ENCODE measurements around the gene EMILIN1. TPM values are rescaled to one million over a fixed set of nuclear protein-coding genes. Genes with fewer than 3 reads are reported as not detected.
A peak's percentile ranks its signal among the peaks of the same experiment; 100 is the strongest.

Gene EMILIN1
- total RNA-seq: 10 to 100 TPM in 5 of 6 experiments, 1 to 10 TPM in 1; 7.2 to 26.1 (median 21.0) TPM
- long read RNA-seq: 0 reads

DNA sequence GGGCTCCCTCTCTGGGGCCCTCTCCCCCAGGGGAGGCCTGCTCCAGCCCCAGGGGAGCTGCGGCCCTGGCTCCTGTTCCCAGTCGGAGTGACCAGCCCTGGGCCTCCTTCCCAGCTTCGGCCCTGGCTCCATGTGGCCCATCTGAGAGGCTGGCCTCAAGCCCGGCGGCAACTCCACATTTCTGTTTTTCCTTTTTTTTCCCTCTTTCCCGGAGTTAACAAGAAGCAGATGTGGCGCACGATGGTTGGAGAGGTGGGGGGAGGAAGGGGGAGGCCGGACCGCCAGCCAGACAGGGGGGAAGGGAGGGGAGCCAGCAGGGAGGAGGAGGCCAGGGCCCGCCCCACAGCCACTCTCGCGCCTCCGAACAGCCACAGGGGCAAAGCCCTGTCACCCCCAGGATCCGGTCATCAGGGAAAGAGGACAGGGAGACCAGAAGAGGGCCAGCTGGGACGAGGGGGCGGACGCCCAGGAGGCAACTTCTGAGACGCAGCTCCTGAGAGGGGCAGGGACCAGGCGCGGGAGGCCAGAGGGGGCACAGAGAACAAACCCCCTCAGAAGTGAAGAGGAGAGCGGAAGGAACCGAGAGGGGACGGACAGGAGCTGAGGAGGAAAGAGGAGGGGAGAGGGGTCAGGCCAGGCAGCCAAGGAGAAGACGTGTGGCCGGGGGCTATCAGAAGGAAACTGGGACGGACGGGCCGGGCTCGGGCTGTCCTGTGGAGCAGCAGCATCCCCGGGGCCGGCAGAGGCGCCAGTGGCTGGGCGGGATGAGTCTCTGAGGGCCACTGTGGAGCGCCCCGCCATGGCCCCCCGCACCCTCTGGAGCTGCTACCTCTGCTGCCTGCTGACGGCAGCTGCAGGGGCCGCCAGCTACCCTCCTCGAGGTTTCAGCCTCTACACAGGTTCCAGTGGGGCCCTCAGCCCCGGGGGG is at the start of gene EMILIN1:
Gene EMILIN1, plus strand, starts transcription at position 349 of the 928 bp plus-strand sequence. Its CDS starts 451 bp downstream, at position 800.
- intact Hi-C loops (cut with DNase I): loop anchor here in 1 of 2 donors (10.0 kb wide), 1 partner anchor 114 kb away; no protein-coding TSS in a partner anchor
- DNase-seq: peak in 1 of 3 donors; percentile 68
- 48% methylated on average over 11 of the region's 41 CpGs for WGBS (ENCODE audit: insufficient coverage, low coverage, low lambda C conversion rate, missing lambda C conversion rate)
- Histone ChIP-seq H3K4me3 (peak within 1 kb of the TSS; percentile 21 to 39 (median 35)), H3K27ac (peak within 1 kb of the TSS; percentile 50 to 55 (median 53)), H3K4me1 (peaks cover 0 to 9% (median 4%) of the 10 kb centered on the region in 4 donors), H3K27me3 (no peaks in the 10 kb centered on the region), H3K9me3 (no peaks in the 10 kb centered on the region), H3K36me3 (no peaks in the 10 kb centered on the region)
- peak; percentile 16 to 36 (median 20) for ATAC-seq
- TF ChIP-seq POLR2A (IDR thresholded peaks at IDR 0.05): no peak
- TF ChIP-seq, protein P1, sequence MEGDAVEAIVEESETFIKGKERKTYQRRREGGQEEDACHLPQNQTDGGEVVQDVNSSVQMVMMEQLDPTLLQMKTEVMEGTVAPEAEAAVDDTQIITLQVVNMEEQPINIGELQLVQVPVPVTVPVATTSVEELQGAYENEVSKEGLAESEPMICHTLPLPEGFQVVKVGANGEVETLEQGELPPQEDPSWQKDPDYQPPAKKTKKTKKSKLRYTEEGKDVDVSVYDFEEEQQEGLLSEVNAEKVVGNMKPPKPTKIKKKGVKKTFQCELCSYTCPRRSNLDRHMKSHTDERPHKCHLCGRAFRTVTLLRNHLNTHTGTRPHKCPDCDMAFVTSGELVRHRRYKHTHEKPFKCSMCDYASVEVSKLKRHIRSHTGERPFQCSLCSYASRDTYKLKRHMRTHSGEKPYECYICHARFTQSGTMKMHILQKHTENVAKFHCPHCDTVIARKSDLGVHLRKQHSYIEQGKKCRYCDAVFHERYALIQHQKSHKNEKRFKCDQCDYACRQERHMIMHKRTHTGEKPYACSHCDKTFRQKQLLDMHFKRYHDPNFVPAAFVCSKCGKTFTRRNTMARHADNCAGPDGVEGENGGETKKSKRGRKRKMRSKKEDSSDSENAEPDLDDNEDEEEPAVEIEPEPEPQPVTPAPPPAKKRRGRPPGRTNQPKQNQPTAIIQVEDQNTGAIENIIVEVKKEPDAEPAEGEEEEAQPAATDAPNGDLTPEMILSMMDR (IDR thresholded peaks at IDR 0.05): no peak

DNA sequence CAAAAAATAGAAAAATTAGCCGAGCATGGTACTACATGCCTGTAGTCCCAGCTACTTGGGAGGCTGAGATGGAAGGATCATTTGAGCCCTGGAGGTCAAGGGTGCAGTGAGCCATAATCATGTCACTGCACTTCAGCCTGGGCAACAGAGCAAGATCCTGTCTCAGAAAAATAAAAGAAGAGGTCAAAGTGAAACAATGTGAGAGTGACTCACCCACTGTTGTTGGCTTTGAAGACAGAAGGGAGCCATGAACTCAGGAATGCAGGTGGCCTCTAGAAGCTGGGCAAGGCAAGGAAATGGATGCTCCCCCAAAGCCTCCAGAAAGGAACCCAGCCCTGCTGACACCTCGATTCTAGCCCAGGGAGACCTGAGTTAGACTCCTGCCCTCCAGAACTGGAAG is 49.4 kb upstream of the EMILIN1 start:
- WGBS (ENCODE audit: insufficient coverage, low coverage, low lambda C conversion rate, missing lambda C conversion rate): 62% methylated on average over 2 of the region's 2 CpGs
- no peak for ATAC-seq
- no peak for TF ChIP-seq POLR2A (IDR thresholded peaks at IDR 0.05)
- TF ChIP-seq, protein P1 (IDR thresholded peaks at IDR 0.05): no peak
- no peaks in the 10 kb centered on the region for H3K9me3 ChIP-seq
- H3K36me3 ChIP-seq: peaks cover 0 to 8% (median 4%) of the 10 kb centered on the region in 4 donors
- peaks cover 0 to 6% (median 0%) of the 10 kb centered on the region in 4 donors for H3K4me1 ChIP-seq
- H3K27me3 ChIP-seq: no peaks in the 10 kb centered on the region
- intact Hi-C loops (cut with DNase I): loop anchor here in 1 of 2 donors (10.0 kb wide), 2 partner anchors 56 to 184 kb away; partner anchors contain the start of genes DPYSL5 and KHK
- H3K4me3 ChIP-seq: no peak overlapping the region
- no peak for DNase-seq
- H3K27ac ChIP-seq: no peak overlapping the region

DNA sequence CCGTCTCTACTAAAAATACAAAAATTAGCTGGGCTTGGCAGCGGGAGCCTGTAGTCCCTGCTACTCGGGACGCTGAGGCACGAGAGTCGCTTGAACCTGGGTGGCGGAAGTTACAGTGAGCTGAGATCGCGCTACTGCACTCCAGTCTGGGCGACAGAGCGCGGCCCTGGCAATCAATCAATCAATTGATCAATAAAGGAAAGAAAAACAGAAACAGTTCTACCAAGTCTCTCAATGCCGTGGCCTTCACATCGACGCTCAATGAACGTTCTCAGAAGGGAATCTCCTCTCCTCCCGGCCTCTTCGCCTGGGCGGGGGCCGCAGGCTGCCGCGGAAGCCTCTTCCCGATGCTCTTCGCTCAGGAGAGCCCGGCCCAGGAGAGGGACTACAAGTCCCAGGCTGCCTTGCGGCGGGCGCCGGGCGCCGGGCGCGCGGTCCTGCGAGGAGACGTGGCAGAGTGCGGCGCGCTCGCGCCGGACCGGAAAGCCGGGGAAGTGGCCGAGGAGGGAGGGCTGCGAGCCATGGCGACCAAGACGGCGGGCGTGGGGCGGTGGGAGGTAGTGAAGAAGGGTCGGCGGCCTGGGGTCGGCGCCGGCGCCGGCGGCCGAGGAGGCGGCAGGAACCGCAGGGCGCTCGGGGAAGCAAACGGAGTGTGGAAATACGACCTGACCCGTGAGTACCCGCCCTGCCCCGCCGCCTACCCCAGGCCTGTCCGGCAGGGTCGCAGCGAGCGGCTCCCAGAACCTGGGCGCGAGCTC is 45.7 kb upstream of the EMILIN1 start, which contains the start of gene TMEM214:
Gene TMEM214, plus strand, starts transcription at position 471 of the 758 bp plus-strand sequence. Its CDS starts 51 bp downstream, at position 522.
- ATAC-seq: peak; percentile 95 to 99 (median 96)
- Histone ChIP-seq H3K4me3 (peak within 1 kb of the TSS; percentile 81 to 96 (median 94)), H3K27me3 (no peaks in the 10 kb centered on the region), H3K9me3 (no peaks in the 10 kb centered on the region), H3K36me3 (peaks cover 5 to 29% (median 21%) of the 10 kb centered on the region in 4 donors), H3K27ac (peak within 1 kb of the TSS; percentile 58 to 90 (median 69)), H3K4me1 (peaks cover 0 to 13% (median 0%) of the 10 kb centered on the region in 4 donors)
- DNase-seq: peak; percentile 93 to 94 (median 94)
- intact Hi-C loops (cut with DNase I): no loop called here
- TF ChIP-seq POLR2A (IDR thresholded peaks at IDR 0.05): peak; percentile 87
- TF ChIP-seq, protein P1 (IDR thresholded peaks at IDR 0.05): peak in 1 of 4 donors; percentile 13
- WGBS (ENCODE audit: insufficient coverage, low coverage, low lambda C conversion rate, missing lambda C conversion rate): 2% methylated on average over 31 of the region's 76 CpGs

DNA sequence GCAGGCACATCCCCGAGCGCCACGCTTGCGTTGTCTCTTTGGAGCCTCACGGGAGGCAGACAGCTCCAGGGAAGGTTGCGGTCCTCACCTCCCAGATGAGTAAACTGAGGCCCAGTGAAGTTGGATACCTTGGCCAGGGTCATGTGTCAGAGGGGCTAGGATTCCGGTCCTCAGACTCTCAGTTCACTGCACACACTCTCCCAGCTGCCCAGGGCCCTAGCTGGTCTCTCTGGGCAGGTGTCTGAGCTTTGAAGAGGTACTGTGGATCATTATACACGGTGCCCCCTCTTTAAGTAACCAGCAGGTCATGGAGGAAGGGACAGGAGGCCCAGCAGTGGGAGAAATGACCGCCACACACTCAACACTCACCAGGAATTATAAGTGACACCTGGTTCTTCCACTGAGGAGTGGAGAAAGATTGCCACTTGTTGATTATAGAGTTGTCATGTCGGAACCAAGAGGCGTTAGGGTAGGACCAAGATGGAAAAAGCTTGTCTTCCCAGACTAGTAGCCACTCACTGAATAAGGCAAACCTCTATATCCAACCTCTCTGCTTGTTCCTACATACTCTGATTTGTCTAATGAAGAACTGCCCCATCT is 45.1 kb upstream of the EMILIN1 start:
- TF ChIP-seq, protein P1 (IDR thresholded peaks at IDR 0.05): no peak
- no peak for TF ChIP-seq POLR2A (IDR thresholded peaks at IDR 0.05)
- intact Hi-C loops (cut with DNase I): no loop called here
- H3K4me1 ChIP-seq: peaks cover 0 to 13% (median 0%) of the 10 kb centered on the region in 4 donors
- H3K27me3 ChIP-seq: no peaks in the 10 kb centered on the region
- peaks cover 5 to 36% (median 25%) of the 10 kb centered on the region in 4 donors for H3K36me3 ChIP-seq
- no peak for DNase-seq
- peak overlapping the region; percentile 81 to 96 (median 94) for H3K4me3 ChIP-seq
- H3K27ac ChIP-seq: peak overlapping the region; percentile 58 to 90 (median 69)
- WGBS (ENCODE audit: insufficient coverage, low coverage, low lambda C conversion rate, missing lambda C conversion rate): 21% methylated on average over 4 of the region's 11 CpGs
- peak in 1 of 4 donors; percentile 2 for ATAC-seq
- no peaks in the 10 kb centered on the region for H3K9me3 ChIP-seq

Measured in right lobe of liver (tissue), 6 donors.